ENCODE measurements around the gene RPL10A.
A peak's percentile ranks its signal among the peaks of the same experiment; 100 is the strongest.

The RPL10A gene

DNA sequence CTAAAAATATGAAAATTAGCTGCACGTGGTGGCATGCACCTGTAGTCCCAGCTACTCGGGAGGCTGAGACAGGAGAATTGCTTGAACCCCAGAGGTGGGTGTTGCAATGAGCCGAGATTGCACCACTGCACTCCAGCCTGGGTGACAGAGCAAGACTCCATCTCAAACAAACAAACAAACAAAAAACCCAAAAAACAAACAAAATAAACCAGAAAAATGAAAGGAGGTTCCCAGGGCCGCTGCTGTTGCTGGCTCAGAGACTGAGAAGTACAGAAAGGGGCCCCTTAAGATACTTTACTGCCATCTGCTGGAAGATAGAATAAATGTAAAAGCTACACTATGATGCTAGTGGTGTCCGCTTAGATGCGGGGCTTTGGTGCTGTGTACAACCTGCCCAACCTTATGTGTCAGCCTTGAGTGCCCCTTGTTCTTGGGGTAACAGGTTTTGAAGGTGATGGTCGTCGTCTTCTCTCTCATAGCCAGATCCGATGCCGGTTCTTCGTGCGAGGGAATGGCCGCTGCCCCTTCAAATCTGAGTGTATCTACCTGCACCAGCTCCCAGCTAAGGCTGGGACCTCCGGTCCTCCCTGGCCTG, 18.8 kb upstream of the RPL10A start:
- peak; percentile 83 for DNase-seq

- no peak for DNase-seq
Observed at GRCh38 chr6:35451354-35452182, 16.6 kb upstream of the RPL10A start.

DNA sequence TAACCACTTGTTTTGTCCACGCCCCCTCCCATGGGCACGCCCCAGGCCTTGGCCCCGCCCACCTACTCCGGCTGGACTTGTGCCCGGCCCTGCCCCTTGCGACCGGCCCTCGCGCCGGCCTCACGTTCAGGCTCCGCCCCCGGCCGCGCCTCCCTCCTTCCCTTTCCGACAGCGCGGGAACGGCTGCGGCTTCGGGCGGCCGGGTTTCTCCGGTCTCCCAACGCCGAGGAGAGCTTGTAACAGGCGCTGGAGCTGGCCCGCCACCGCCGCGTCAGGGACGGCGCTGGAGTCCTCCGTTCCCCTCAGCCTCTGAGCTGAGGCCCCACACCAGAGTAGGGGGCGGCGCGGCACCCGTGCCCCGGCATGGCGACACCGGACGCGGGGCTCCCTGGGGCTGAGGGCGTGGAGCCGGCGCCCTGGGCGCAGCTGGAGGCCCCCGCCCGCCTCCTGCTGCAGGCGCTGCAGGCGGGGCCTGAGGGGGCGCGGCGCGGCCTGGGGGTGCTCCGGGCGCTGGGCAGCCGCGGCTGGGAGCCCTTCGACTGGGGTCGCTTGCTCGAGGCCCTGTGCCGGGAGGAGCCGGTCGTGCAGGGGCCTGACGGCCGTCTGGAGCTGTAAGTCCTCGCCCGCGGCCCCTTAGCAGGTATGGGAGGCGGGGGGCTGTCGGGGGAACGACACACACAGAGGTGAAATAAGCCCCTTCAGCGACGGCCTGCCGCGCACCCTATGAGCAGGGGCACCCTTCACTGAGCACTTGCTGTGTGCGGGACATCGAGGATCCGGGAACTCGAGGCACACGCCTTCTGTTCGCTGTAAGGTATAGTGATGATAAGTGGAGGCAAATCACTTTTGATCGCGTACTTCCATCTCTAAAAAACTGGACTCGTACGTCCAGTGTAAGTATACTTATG, 15.8 kb upstream of the RPL10A start, which contains the start of gene FANCE:
FANCE (plus strand) TSS at position 156 of the 908 bp plus-strand sequence; CDS start at position 364, 208 bp downstream.
- peak; percentile 86 for DNase-seq

- DNase-seq, result no peak
Observed at GRCh38 chr6:35453236-35453635, 15.0 kb upstream of the RPL10A start.

DNA sequence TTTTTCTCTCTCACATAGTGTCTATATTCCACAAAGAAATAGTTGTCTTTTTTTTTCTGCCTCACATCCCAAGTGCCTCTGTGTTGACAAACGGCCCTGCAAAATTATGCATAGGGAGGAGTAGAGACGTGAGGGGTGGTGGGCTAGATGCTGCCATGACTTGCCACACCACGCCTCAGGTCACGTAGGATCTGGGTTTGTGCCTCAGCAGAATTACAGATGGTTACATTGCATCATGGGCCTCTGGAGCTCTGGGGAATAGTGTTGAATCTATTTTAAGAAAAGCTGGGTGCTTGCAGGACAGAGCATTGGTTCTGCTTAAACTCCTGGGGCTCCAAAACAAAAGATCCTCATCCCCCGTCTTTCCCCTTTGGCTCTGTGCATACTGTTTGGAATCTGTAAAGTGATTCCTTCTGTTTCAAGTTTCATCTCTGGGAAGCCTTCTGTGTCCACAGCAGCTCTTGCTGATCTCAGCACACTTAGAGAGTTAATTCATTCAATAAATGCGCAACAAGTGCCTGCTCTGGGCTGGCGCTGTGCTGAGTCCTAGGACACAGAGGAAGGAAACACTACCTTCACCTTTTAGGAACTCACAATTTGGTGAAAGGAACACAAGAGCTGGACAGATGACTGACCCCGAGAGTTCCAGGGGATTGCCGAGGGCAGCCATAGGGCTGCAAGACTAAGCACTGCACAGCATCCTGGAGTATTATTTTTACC, 13.7 kb upstream of the RPL10A start:
- peak; percentile 26 for DNase-seq

DNA sequence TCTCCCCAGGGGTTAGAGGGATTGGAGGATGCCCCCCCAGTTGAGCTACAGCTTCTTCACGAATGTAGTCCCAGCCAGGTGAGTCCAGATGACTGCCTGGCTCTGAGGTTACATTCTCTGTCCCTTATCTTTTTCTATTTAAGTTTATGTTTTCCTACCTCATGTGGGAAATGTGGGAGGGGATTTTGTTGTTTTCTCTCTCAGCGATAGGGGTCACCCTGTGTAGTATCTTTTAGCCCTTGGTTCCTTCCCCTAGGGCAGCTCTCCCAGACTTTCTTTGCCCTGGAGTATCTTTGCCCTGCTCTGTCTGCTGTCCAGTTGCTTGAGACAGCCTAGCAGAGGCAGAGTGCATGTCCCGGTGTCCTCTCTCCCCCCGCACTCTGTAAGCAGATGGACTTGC, 10.3 kb upstream of the RPL10A start:
- no peak for DNase-seq

GRCh38 chr6:35461270-35461669, 6.9 kb upstream of the RPL10A start:
- DNase-seq, result no peak

- DNase-seq, result no peak
Observed at GRCh38 chr6:35463292-35463691, 4.9 kb upstream of the RPL10A start.

DNA sequence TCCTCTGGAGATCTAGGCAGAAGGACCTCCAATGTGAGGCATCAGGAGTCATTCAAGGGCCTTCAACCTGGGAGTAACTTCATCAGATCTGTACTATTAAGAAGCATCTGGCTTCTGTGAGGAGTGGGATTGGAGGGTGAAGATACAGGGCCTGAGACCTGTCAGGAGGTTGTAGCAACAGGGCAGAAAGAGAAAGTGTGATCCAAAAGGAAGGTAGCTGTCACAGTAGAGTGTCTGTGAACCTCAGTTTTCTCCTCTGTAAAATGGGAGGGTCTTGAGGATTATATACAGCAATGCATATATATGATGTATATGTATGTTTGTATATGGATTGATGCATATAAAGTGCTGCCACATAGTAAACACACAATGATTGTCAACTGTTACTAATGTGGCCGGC, 2.6 kb upstream of the RPL10A start:
- no peak for DNase-seq

GRCh38 chr6:35468980-35469750, 964 bp downstream of the RPL10A start:
- DNase-seq, result no peak

GRCh38 chr6:35469751-35470662, 1.8 kb downstream of the RPL10A start:
- no peak for DNase-seq

DNA sequence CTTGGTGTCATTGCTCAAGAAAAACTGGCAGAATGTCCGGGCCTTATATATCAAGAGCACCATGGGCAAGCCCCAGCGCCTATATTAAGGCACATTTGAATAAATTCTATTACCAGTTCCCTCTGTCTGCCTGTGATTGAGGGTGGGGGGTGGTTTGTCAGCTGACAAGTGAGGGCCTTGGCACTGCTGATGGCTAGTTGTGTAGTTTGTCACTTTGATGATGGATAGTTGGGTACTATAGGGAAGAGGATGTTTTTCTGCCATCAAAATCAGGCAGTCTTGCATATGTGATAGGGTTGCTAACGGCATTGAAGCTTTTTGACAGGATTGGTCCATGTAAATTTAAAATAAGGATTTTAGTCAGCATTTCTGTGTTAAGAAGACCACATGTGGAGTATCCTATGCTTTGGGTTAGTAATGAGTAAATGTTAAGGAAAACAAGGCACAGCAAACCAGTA, 2.5 kb downstream of the RPL10A start:
- no peak for DNase-seq

GRCh38 chr6:35471836-35472345, 3.7 kb downstream of the RPL10A start:
- no peak for DNase-seq

GRCh38 chr6:35473075-35473849, 5.1 kb downstream of the RPL10A start:
- no peak for DNase-seq

DNA sequence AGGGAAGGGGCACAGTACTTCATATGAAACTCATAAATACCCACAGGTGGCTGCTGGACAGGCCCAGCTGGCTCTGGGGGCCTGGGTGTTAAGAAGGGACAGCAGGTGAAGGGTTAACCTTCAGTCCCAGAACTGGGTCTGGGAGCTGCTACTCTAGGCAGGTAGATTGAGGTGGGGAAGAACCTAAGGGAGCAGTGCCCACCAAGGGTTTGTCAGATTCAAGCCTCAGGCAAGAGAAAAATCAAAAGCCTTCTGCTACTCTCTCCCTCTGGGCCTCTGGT, 5.6 kb downstream of the RPL10A start:
- DNase-seq, result no peak

DNA sequence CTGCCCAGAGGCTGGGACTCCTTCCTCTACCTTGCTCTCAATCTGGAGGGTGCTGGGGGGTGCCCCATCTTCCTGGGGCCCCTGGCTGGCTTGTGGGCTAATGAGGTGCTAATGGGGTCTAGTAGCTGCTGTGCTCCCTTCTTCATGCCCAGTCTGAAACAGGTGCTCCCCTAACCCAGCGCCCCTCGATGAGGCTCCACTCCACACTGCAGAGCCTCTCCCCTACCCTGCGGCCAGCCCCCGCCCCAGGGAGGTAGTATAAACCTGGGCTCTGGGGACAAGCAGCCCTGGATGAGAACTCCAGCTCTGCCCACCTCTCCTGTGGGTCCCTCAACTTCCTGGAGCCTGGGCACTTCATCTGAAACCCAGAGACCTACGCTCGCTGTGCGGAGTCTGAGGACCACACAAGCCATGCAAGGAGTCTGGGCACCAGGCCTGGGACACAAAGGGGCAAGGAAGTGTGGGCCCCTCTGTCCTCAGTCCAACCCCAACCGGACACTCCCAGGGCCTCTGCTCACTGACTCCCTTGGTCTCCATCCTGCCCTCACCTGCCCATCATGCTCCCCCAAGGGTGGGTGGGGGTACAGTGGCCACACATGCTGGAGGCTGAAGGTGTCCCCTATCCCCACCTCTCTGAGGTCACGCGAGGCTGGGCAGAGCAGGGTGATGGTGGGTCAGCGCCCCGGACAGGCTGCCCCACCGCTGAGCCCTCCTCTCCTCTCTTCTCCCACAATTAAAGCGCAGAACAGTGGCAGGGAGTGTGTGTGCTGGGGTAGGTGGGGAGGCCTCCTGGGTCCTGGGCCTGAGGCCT, 6.1 kb downstream of the RPL10A start:
- no peak for DNase-seq

DNA sequence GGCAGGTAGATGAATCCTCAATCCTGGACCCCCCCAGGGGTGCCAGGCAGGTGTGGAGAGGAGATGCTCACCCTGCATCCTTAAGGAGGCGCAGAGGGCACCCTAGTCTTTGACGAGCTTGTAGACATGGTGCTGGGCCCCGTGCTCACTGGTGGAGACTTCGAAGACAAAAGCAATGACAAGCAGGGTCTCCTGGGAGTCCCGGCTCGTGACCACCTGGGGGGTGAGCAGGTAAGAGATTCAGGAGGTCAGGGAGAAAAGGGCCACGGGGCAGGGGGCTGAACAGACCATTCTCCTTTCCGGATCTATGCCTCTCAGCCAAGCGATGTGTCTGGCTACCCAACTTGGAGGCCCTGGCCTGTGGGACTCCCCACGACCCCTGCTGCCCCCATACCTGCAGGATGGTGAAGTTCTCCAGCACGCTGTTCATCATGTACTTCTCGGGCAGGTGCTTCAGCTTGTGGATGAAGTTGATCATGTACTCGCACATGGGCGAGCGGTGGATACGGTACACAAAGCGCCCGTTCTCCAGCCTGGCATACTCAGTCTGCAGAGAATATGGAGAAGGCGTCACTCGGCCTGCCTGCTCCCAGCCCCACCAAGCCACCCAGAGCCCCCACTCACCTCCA, 6.9 kb downstream of the RPL10A start:
- DNase-seq, result no peak

GRCh38 chr6:35475573-35475972, 7.4 kb downstream of the RPL10A start:
- DNase-seq, result no peak

DNA sequence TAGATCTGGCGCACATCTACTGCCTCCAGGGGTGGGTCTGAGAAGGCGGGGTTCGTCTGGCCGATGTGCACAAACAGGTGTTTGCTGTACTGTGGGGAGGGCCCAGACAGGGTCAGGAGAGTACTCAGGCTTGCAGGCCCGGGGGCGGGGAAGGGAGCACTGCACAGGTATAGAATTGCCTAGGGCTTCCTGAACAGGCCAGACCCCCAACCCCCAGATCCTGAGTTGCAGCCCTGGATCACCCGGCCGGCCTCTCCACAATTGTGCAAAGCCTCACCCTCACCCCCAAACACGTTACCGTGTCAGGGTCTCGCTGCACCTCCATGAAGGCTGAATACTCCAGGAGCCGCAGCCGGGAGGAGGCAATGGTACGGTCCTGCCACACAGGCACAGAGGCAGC, 7.8 kb downstream of the RPL10A start:
- DNase-seq, result no peak

All from NCI-H2227 treated with DMSO at 0.1 percent for 48 hours (cell line).